ENCODE results near the gene TRIM4. TPM values are rescaled to one million over a fixed set of nuclear protein-coding genes. Genes with fewer than 3 reads are reported as not detected.

The TRIM4 gene
- total and polyA plus RNA-seq, 2 experiments from 2014 or later: 20.2 to 27.2 TPM

DNA sequence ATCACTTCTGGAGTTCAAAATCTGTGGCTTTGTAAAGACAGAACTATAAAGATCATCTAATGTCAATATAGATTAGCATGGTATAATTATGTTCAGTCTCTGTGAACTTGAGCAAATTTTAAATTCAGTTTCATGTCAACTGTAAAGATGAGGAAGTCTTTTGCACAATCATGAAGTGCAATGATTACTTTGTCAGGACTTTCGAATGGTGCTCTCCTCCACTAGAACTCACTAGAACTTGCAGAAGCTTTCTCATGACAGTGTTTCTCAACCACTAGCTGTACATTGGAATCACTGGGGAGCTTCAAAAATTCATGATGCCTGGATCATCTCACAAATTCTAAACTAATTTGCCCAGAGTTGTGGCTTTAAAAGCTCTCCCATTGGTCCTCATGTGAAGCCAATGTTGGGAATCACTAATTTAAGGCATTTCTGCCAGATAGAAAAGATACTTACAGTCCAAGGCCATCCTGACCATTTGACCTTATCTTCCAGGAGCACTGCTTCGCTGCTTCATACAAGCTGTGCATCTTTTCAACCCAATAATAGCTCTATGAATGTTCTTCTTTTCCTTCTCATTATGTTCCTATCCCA is 55.4 kb downstream of the TRIM4 start:
- no peaks in the 10 kb centered on the region for H3K9me3 ChIP-seq (ENCODE audit: low read depth)
- no peaks in the 10 kb centered on the region for H4K20me1 ChIP-seq (ENCODE audit: insufficient read depth)
- peaks cover 10% of the 10 kb centered on the region for H3F3A ChIP-seq (ENCODE audit: insufficient read depth)
- WGBS, 2 experiments (ENCODE audit: low coverage in 1 of 2, low lambda C conversion rate in 2 of 2, missing lambda C conversion rate in 2 of 2): 16 to 23% methylated on average over 2 of the region's 2 CpGs
- H3K9ac ChIP-seq: no peak overlapping the region
- H3K36me3 ChIP-seq (ENCODE audit: low read depth): no peaks in the 10 kb centered on the region
- H3K4me3 ChIP-seq: no peak overlapping the region
- H3K79me2 ChIP-seq (ENCODE audit: insufficient read depth): no peaks in the 10 kb centered on the region
- no peaks in the 10 kb centered on the region for H3K9me2 ChIP-seq (ENCODE audit: insufficient read depth)
- in situ Hi-C loops (cut with MboI): loop anchor here (10.0 kb wide), 1 partner anchor 59 kb away; no protein-coding TSS in a partner anchor
- peak; percentile 18 for DNase-seq
- H3K4me1 ChIP-seq (ENCODE audit: insufficient read depth): peaks cover 11% of the 10 kb centered on the region
- no peak overlapping the region for H3K27ac ChIP-seq
- H3K4me2 ChIP-seq (ENCODE audit: unreplicated experiment): no peak overlapping the region
- no peak overlapping the region for H2AFZ ChIP-seq
- no peak for TF ChIP-seq EZH2 (IDR thresholded peaks at IDR 0.05; ENCODE audit: insufficient read depth, poor library complexity, severe bottlenecking)
- no peak for TF ChIP-seq EZH2phosphoT487 (IDR thresholded peaks at IDR 0.05; ENCODE audit: insufficient read depth, low read depth)
- H3K27me3 ChIP-seq (replicated peaks; ENCODE audit: insufficient read depth): peaks cover 16% of the 10 kb centered on the region; the same call in 1 of the 2 replicates

GRCh38 chr7:99860281-99861127 is 58.8 kb downstream of the TRIM4 start:
- peaks cover 11% of the 10 kb centered on the region for H3K4me1 ChIP-seq (ENCODE audit: insufficient read depth)
- no peak overlapping the region for H3K4me3 ChIP-seq
- DNase-seq: peak; percentile 75
- H3K9me2 ChIP-seq (ENCODE audit: insufficient read depth): no peaks in the 10 kb centered on the region
- H3K27ac ChIP-seq: no peak overlapping the region
- peaks cover 10% of the 10 kb centered on the region for H3F3A ChIP-seq (ENCODE audit: insufficient read depth)
- no peaks in the 10 kb centered on the region for H3K9me3 ChIP-seq (ENCODE audit: low read depth)
- no peaks in the 10 kb centered on the region for H3K36me3 ChIP-seq (ENCODE audit: low read depth)
- in situ Hi-C loops (cut with MboI): loop anchor here (10.0 kb wide), 1 partner anchor 56 kb away; no protein-coding TSS in a partner anchor
- H3K4me2 ChIP-seq (ENCODE audit: unreplicated experiment): peak overlapping the region; percentile 37
- H3K79me2 ChIP-seq (ENCODE audit: insufficient read depth): no peaks in the 10 kb centered on the region
- H4K20me1 ChIP-seq (ENCODE audit: insufficient read depth): no peaks in the 10 kb centered on the region
- no peak overlapping the region for H3K9ac ChIP-seq
- 68% methylated on average over 15 of the region's 15 CpGs for WGBS, 2 experiments (ENCODE audit: low coverage in 1 of 2, low lambda C conversion rate in 2 of 2, missing lambda C conversion rate in 2 of 2)
- peaks cover 25% of the 10 kb centered on the region for H3K27me3 ChIP-seq (replicated peaks; ENCODE audit: insufficient read depth)
- no peak for TF ChIP-seq EZH2 (IDR thresholded peaks at IDR 0.05; ENCODE audit: insufficient read depth, poor library complexity, severe bottlenecking)
- no peak for TF ChIP-seq EZH2phosphoT487 (IDR thresholded peaks at IDR 0.05; ENCODE audit: insufficient read depth, low read depth)
- no peak overlapping the region for H2AFZ ChIP-seq

DNA sequence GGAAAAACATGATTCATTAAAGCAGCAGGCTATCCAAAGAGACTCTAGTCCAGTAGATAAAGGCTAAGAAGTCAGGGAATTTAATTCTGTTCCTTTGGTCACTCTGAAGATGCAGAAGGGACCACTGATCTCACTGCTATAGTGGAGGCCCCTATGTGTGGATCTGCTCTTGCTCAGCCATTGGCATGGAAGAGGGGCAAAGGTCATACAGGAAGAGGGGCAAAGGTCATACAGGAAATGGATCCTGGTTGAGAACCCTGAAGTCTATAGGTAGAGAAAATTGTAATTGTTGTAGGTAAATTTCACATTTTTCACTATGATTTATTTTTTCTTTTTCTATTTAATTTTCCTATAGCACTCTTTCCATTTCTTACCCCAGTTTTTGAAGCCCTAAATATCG is 64.1 kb downstream of the TRIM4 start:
- H3K9ac ChIP-seq: no peak overlapping the region
- WGBS, 2 experiments (ENCODE audit: low coverage in 1 of 2, low lambda C conversion rate in 2 of 2, missing lambda C conversion rate in 2 of 2): 45 to 46% methylated on average over 1 of the region's 1 CpG
- H3K36me3 ChIP-seq (ENCODE audit: low read depth): no peaks in the 10 kb centered on the region
- H3K27ac ChIP-seq: no peak overlapping the region
- H3K4me3 ChIP-seq: no peak overlapping the region
- no peaks in the 10 kb centered on the region for H4K20me1 ChIP-seq (ENCODE audit: insufficient read depth)
- TF ChIP-seq EZH2 (IDR thresholded peaks at IDR 0.05; ENCODE audit: insufficient read depth, poor library complexity, severe bottlenecking): no peak
- no peak for TF ChIP-seq EZH2phosphoT487 (IDR thresholded peaks at IDR 0.05; ENCODE audit: insufficient read depth, low read depth)
- peaks cover 5% of the 10 kb centered on the region; the same call in 1 of the 2 replicates for H3K4me1 ChIP-seq (ENCODE audit: insufficient read depth)
- no peaks in the 10 kb centered on the region for H3K9me2 ChIP-seq (ENCODE audit: insufficient read depth)
- DNase-seq: no peak
- in situ Hi-C loops (cut with MboI): no loop called here
- H3K4me2 ChIP-seq (ENCODE audit: unreplicated experiment): no peak overlapping the region
- peaks cover 38% of the 10 kb centered on the region; the same call in 1 of the 2 replicates for H3K27me3 ChIP-seq (replicated peaks; ENCODE audit: insufficient read depth)
- H2AFZ ChIP-seq: no peak overlapping the region
- H3K79me2 ChIP-seq (ENCODE audit: insufficient read depth): no peaks in the 10 kb centered on the region
- peaks cover 5% of the 10 kb centered on the region; the same call in 1 of the 2 replicates for H3F3A ChIP-seq (ENCODE audit: insufficient read depth)
- no peaks in the 10 kb centered on the region for H3K9me3 ChIP-seq (ENCODE audit: low read depth)

GRCh38 chr7:99848420-99849216 is 70.7 kb downstream of the TRIM4 start:
- H3K9ac ChIP-seq: no peak overlapping the region
- H3K4me1 ChIP-seq (ENCODE audit: insufficient read depth): no peaks in the 10 kb centered on the region
- 51% methylated on average over 6 of the region's 6 CpGs for WGBS, 2 experiments (ENCODE audit: low coverage in 1 of 2, low lambda C conversion rate in 2 of 2, missing lambda C conversion rate in 2 of 2)
- peaks cover 36% of the 10 kb centered on the region for H3K27me3 ChIP-seq (replicated peaks; ENCODE audit: insufficient read depth)
- no peak overlapping the region for H3K4me2 ChIP-seq (ENCODE audit: unreplicated experiment)
- no peak overlapping the region for H3K27ac ChIP-seq
- in situ Hi-C loops (cut with MboI): no loop called here
- H3F3A ChIP-seq (ENCODE audit: insufficient read depth): no peaks in the 10 kb centered on the region
- H3K36me3 ChIP-seq (ENCODE audit: low read depth): no peaks in the 10 kb centered on the region
- DNase-seq: no peak
- H2AFZ ChIP-seq: no peak overlapping the region
- no peaks in the 10 kb centered on the region for H3K79me2 ChIP-seq (ENCODE audit: insufficient read depth)
- H4K20me1 ChIP-seq (ENCODE audit: insufficient read depth): no peaks in the 10 kb centered on the region
- no peak overlapping the region for H3K4me3 ChIP-seq
- TF ChIP-seq EZH2phosphoT487 (IDR thresholded peaks at IDR 0.05; ENCODE audit: insufficient read depth, low read depth): no peak
- TF ChIP-seq EZH2 (IDR thresholded peaks at IDR 0.05; ENCODE audit: insufficient read depth, poor library complexity, severe bottlenecking): no peak
- H3K9me2 ChIP-seq (ENCODE audit: insufficient read depth): no peaks in the 10 kb centered on the region
- no peaks in the 10 kb centered on the region for H3K9me3 ChIP-seq (ENCODE audit: low read depth)
